ENCODE measurements around the gene CNTNAP2.

- TF ChIP-seq POLR2A (IDR thresholded peaks at IDR 0.05) = no peak
- no peak for TF ChIP-seq CTCF (IDR thresholded peaks at IDR 0.05)
These were observed 623.4 kb downstream of the CNTNAP2 start for GRCh38 chr7:146740039-146740438.
